ENCODE data around the gene TMEM200C.

- TF ChIP-seq CTCF (IDR thresholded peaks at IDR 0.05; ENCODE audit: low read depth, low read length, poor library complexity, severe bottlenecking) (no peak), EZH2phosphoT487 (IDR thresholded peaks at IDR 0.05; ENCODE audit: borderline replicate concordance, low read length) (no peak)
These were observed 21.0 kb downstream of the TMEM200C start for GRCh38 chr18:5874336-5874735.

Data from DOHH2 (cell line).